Stomach (tissue), 9 donors: ENCODE measurements around the gene BBS1. TPM values are rescaled to one million over a fixed set of nuclear protein-coding genes. Genes with fewer than 3 reads are reported as not detected.

ENCODE experiments used
- DNase-seq, 2 donors: peaks; one replicate each; pipeline versions ENCODE4 v3.0.0 to v3.0.0-alpha.2; 2013 to 2019
- H3K27ac ChIP-seq, 5 donors: fragments of 200-600 bp in 4 of 5; sonication (generic) in 4 of 5; one replicate each; pipeline ENCODE4 v1.5.1; 2013 to 2019; ENCODE audit warnings: mild to moderate bottlenecking in 1 of 5, moderate library complexity in 1 of 5
- H3K27me3 ChIP-seq, 3 donors: fragments of 200-600 bp; sonication (generic); one replicate each; pipeline ENCODE4 v1.5.1; 2017 to 2019; ENCODE audit warnings: mixed run types in 1 of 3
- H3K36me3 ChIP-seq, 4 donors: fragments of 200-600 bp; sonication (generic); 1 replicate in 3 of 4; 2 replicates in 1 of 4; pipeline ENCODE4 v1.5.1; 2016 to 2019
- H3K4me1 ChIP-seq, 4 donors: fragments of 200-600 bp; sonication (generic); one replicate each; pipeline ENCODE4 v1.5.1; 2016 to 2019
- H3K4me3 ChIP-seq, 4 donors: fragments of 200-600 bp; sonication (generic) in 3 of 4; one replicate each; pipeline ENCODE4 v1.5.1; 2016 to 2019; ENCODE audit warnings: mild to moderate bottlenecking in 1 of 4
- H3K9me3 ChIP-seq, 4 donors: fragments of 200-600 bp; sonication (generic); one replicate each; pipeline ENCODE4 v1.5.1; 2016 to 2019
- EP300 ChIP-seq: sonication (generic); formaldehyde crosslinking; IDR thresholded peaks from one replicate; pipeline ENCODE4 v1.6.1; 2017; ENCODE audit warnings: antibody characterized with exemption
- POLR2A ChIP-seq, 4 donors: fragments of 450-650 bp; IDR thresholded peaks; one replicate each; pipeline ENCODE4 v1.6.1; 2016; ENCODE audit warnings: antibody characterized with exemption in 4 of 4, control low read depth in 2 of 4, mild to moderate bottlenecking in 1 of 4, moderate library complexity in 1 of 4
- POLR2AphosphoS5 ChIP-seq, 3 donors: sonication (generic); formaldehyde crosslinking; IDR thresholded peaks; one replicate each; pipeline ENCODE4 v1.6.1; 2016; ENCODE audit warnings: antibody characterized with exemption in 3 of 3
- WGBS, 5 donors: extraction: QIAGEN DNeasy Blood & Tissue Kit in 3 of 5; methylation state at CpG; one replicate each; pipeline versions ENCODE4 v1.1.5 to v1.1.7; 2013 to 2018; 5-methylcytosine and 5-hydroxymethylcytosine counted together
- intact Hi-C: fragments of 100-400 bp; cut with DNase I; formaldehyde crosslinking; loops from one replicate; pipeline ENCODE4 v1.15.1; 2023; ENCODE audit warnings: low total_unique reads
- polyA plus RNA-seq, 3 donors: library from polyadenylated mRNA; stranded (reverse); fragments of 200-250 nt; gene quantifications; one replicate each; pipeline ENCODE4 v1.2.3, GENCODE V29; 2013
- total RNA-seq, 5 donors: library from RNA; depleted of rRNA; stranded (reverse); fragments of >200 nt; gene quantifications; one replicate each; pipeline versions ENCODE4 v1.1.0 to v1.2.3, GENCODE V29; 2014 to 2016
- TF ChIP-seq, protein P1 (sequence below), 7 experiments: fragments of 450-650 bp in 4 of 7; fragments of 200-600 bp in 3 of 7; sonication (generic) in 3 of 7; IDR thresholded peaks; one replicate each; pipeline ENCODE4 v1.5.1; 2016 to 2019; ENCODE audit warnings: antibody characterized with exemption in 7 of 7, control low read depth in 2 of 7, mild to moderate bottlenecking in 1 of 7
- donor health status: healthy with polysubstance abuse.
- donor health status: Bipolar disorder and iron deficiency.
- donor health status: healthy.

BBS1 gene
- total and polyA plus RNA-seq, 8 donors = 12.3 to 138 (median 24.6) TPM

DNA sequence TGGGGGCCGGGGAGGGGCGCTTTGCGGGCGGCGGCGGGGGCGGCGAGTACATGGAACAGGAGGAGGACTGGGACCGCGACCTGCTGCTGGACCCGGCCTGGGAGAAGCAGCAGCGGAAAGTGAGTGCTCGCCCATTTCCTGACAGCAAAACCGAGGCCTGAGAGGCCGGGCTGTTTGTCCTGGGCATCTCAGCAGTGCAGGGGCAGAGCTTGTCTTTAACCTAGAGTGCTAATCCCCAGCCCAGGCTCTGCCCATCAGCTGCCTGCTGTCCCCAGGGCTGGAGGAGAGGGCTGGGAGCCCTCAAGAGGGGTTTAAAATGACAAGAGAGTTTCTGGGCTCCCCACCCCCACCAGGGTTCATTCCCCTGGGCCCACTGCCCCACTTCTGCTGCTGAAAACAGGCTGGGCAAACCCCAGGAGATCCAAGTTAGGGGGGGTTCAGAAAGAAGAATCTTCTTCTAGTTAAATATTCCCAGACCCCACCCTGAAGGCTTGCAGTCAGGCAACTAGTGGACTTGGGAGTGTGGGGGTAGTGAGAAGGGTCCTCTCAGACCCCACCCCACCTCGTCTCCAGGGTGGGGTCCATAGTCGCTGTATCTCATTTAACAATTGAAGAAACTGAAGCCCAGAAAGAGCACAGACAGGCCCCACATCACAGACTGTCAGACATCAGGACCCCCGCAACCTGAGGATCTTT lies 36.7 kb downstream of the BBS1 start:
- TF ChIP-seq EP300 = no peak
- TF ChIP-seq, protein P1, sequence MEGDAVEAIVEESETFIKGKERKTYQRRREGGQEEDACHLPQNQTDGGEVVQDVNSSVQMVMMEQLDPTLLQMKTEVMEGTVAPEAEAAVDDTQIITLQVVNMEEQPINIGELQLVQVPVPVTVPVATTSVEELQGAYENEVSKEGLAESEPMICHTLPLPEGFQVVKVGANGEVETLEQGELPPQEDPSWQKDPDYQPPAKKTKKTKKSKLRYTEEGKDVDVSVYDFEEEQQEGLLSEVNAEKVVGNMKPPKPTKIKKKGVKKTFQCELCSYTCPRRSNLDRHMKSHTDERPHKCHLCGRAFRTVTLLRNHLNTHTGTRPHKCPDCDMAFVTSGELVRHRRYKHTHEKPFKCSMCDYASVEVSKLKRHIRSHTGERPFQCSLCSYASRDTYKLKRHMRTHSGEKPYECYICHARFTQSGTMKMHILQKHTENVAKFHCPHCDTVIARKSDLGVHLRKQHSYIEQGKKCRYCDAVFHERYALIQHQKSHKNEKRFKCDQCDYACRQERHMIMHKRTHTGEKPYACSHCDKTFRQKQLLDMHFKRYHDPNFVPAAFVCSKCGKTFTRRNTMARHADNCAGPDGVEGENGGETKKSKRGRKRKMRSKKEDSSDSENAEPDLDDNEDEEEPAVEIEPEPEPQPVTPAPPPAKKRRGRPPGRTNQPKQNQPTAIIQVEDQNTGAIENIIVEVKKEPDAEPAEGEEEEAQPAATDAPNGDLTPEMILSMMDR (IDR thresholded peaks at IDR 0.05) = no peak
- TF ChIP-seq POLR2AphosphoS5 (IDR thresholded peaks at IDR 0.05) = no peak
- no peak for TF ChIP-seq POLR2A (IDR thresholded peaks at IDR 0.05)

DNA sequence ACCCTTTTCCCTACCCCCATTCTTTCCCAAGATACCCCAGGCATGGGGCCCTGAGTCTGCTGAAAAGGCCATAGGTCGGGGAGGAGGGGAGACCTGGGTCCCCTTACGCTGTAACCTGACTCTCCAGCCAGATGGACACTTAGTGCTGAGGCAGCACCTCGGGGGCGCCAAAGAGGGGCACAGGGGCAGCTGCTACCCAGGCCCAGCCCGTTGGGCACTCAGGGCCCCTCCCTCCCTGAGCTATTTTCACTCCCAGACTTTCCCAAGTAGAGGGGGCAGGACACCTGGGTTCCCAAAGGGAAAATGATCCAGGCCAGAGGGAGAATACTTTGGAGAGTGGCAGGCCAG lies 37.2 kb downstream of the BBS1 start:
- 27 to 50% (median 39%) methylated on average over 3 to 5 of the region's 5 CpGs for WGBS, 5 donors
- no peak for TF ChIP-seq POLR2A (IDR thresholded peaks at IDR 0.05)
- TF ChIP-seq POLR2AphosphoS5 (IDR thresholded peaks at IDR 0.05) = no peak
- TF ChIP-seq EP300 = no peak
- TF ChIP-seq, protein P1 (IDR thresholded peaks at IDR 0.05) = no peak
- Histone ChIP-seq H3K36me3 (peaks cover 0 to 10% (median 8%) of the 10 kb centered on the region in 4 donors), H3K27me3 (peaks cover 0 to 4% (median 0%) of the 10 kb centered on the region in 3 donors), H3K9me3 (no peaks in the 10 kb centered on the region), H3K27ac (no peak overlapping the region), H3K4me1 (peaks cover 17 to 40% (median 37%) of the 10 kb centered on the region in 4 donors), H3K4me3 (no peak overlapping the region)
- DNase-seq = no peak
- intact Hi-C loops = no loop called here

More for the DNA sequence above, 36.7 kb downstream of the BBS1 start:
- Histone ChIP-seq H3K27ac (peak overlapping the region in 3 of 5 donors; percentile 77 to 93 (median 81)), H3K4me3 (peak overlapping the region; percentile 68 to 97 (median 80)), H3K36me3 (peaks cover 0 to 15% (median 13%) of the 10 kb centered on the region in 4 donors), H3K4me1 (peaks cover 17 to 46% (median 37%) of the 10 kb centered on the region in 4 donors), H3K27me3 (peaks cover 0 to 4% (median 0%) of the 10 kb centered on the region in 3 donors), H3K9me3 (no peaks in the 10 kb centered on the region)
- intact Hi-C loops = no loop called here
- DNase-seq = peak in 1 of 2 donors; percentile 27
- WGBS, 5 donors = 20 to 34% (median 25%) methylated on average over 16 to 18 of the region's 18 CpGs

DNA sequence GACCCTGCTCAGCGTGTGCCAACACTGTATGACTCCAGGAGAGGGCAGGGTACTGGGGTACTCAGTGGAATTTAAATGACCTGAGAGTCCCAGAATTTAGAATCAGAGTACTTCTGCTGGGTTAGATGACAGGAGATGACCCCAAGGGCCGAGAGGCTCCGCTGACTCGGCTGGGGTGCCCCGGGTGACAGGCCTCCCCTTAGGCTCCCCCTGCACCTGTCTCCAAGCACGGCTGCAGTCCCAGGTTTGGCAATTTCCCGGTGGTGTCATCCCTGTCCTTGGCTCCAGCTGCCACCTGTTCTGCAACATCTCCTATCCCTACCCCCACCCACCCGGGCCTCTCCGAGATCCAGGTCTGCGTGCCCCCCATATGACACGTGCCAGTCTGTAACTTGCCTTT lies 37.6 kb downstream of the BBS1 start:
- peaks cover 17 to 38% (median 37%) of the 10 kb centered on the region in 4 donors for H3K4me1 ChIP-seq
- no peak overlapping the region for H3K4me3 ChIP-seq
- TF ChIP-seq POLR2A (IDR thresholded peaks at IDR 0.05) = no peak
- TF ChIP-seq, protein P1 (IDR thresholded peaks at IDR 0.05) = no peak
- no peak for TF ChIP-seq POLR2AphosphoS5 (IDR thresholded peaks at IDR 0.05)
- no peak for TF ChIP-seq EP300
- WGBS, 5 donors = 40 to 55% (median 51%) methylated on average over 11 of the region's 11 CpGs
- H3K36me3 ChIP-seq = peaks cover 0 to 6% (median 4%) of the 10 kb centered on the region in 4 donors
- intact Hi-C loops = no loop called here
- no peak overlapping the region for H3K27ac ChIP-seq
- H3K27me3 ChIP-seq = peaks cover 0 to 4% (median 0%) of the 10 kb centered on the region in 3 donors
- H3K9me3 ChIP-seq = no peaks in the 10 kb centered on the region
- no peak for DNase-seq

DNA sequence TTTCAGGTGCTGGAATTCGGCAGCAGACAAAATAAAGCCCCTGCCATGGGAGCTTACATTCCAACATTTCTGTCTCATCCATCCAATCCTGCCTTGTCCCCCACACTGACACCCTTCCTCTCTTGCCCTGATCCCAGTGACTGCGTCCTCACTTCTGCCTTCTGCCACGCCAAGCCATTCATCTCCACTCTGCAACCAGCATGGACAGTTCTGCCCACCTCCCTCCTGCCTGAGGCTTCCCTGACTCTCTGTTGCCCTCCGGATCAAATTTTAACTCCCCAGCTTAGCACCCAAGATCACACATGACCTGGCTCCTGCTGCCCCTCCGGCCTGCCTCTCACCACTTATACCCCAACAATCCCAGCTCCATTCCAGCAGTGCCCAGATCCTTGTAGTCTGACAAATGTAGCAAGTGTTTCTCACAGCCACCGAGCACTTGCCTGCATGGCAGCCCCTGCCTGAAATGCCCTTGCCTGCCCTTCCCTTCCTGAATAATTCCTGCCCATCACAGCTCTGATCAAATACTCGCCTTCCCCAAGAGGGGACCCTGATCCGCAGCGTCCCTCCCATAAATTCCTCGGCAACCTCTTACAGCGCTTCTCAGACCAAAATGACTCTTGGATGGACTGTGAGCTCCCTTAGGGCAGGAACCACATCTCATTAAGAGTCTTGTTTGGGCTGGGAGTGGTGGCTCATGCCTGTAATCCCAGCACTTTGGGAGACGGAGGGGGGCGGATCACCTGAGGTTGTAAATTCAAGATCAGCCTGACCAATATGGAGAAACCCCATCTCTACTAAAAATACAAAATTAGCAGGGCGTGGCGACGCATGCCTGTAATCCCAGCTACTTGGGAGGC lies 38.6 kb downstream of the BBS1 start:
- no peak for DNase-seq
- peaks cover 17 to 30% (median 29%) of the 10 kb centered on the region in 4 donors for H3K4me1 ChIP-seq
- TF ChIP-seq, protein P1 (IDR thresholded peaks at IDR 0.05) = no peak
- TF ChIP-seq POLR2A (IDR thresholded peaks at IDR 0.05) = no peak
- no peak for TF ChIP-seq EP300
- no peak for TF ChIP-seq POLR2AphosphoS5 (IDR thresholded peaks at IDR 0.05)
- no peaks in the 10 kb centered on the region for H3K36me3 ChIP-seq
- intact Hi-C loops = no loop called here
- no peak overlapping the region for H3K4me3 ChIP-seq
- no peak overlapping the region for H3K27ac ChIP-seq
- 50 to 58% (median 52%) methylated on average over 16 of the region's 16 CpGs for WGBS, 5 donors
- peaks cover 0 to 4% (median 0%) of the 10 kb centered on the region in 3 donors for H3K27me3 ChIP-seq
- no peaks in the 10 kb centered on the region for H3K9me3 ChIP-seq
